Ishikawa (cell line): ENCODE results near the gene OR1D5.

ENCODE experiments used
- CREB1 ChIP-seq: IDR thresholded peaks from 2 replicates; pipeline ENCODE4 v1.6.1; 2012; ENCODE audit warnings: low read depth
- EGR1 ChIP-seq: IDR thresholded peaks from 2 replicates; pipeline ENCODE4 v1.6.1; 2012
- EP300 ChIP-seq: IDR thresholded peaks from 2 replicates; pipeline ENCODE4 v1.6.1; 2012; ENCODE audit warnings: borderline replicate concordance
- FOXM1 ChIP-seq: IDR thresholded peaks from 2 replicates; pipeline ENCODE4 v1.6.1; 2012; ENCODE audit warnings: low read depth, borderline replicate concordance
- RAD21 ChIP-seq: IDR thresholded peaks from 2 replicates; pipeline ENCODE4 v1.6.1; 2012; ENCODE audit warnings: low read depth
- REST ChIP-seq: IDR thresholded peaks from 2 replicates; pipeline ENCODE4 v1.6.1; 2012; ENCODE audit warnings: low read depth, mild to moderate bottlenecking
- TAF1 ChIP-seq: IDR thresholded peaks from 2 replicates; pipeline ENCODE4 v1.6.1; 2012; ENCODE audit warnings: low read depth, mild to moderate bottlenecking
- TCF12 ChIP-seq: IDR thresholded peaks from 2 replicates; pipeline ENCODE4 v1.6.1; 2012; ENCODE audit warnings: low read depth
- YY1 ChIP-seq: IDR thresholded peaks from 2 replicates; pipeline ENCODE4 v1.6.1; 2012; ENCODE audit warnings: low read depth
- TF ChIP-seq, protein P1 (sequence below): IDR thresholded peaks from 2 replicates; pipeline ENCODE4 v1.6.1; 2012

GRCh38 chr17:3046753-3047152 is 16.7 kb downstream of the OR1D5 start:
- TF ChIP-seq EGR1 (no peak), REST (no peak), EP300 (no peak), YY1 (no peak), CREB1 (no peak), TAF1 (no peak), TCF12 (no peak), RAD21 (no peak), FOXM1 (no peak)
- TF ChIP-seq, protein P1, sequence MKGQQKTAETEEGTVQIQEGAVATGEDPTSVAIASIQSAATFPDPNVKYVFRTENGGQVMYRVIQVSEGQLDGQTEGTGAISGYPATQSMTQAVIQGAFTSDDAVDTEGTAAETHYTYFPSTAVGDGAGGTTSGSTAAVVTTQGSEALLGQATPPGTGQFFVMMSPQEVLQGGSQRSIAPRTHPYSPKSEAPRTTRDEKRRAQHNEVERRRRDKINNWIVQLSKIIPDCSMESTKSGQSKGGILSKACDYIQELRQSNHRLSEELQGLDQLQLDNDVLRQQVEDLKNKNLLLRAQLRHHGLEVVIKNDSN = no peak
